ENCODE results near the gene PRPF8. TPM values are rescaled to one million over a fixed set of nuclear protein-coding genes. Genes with fewer than 3 reads are reported as not detected.

Gene PRPF8
- total RNA-seq, 1 donor from 2014 or later: 57.7 TPM

DNA sequence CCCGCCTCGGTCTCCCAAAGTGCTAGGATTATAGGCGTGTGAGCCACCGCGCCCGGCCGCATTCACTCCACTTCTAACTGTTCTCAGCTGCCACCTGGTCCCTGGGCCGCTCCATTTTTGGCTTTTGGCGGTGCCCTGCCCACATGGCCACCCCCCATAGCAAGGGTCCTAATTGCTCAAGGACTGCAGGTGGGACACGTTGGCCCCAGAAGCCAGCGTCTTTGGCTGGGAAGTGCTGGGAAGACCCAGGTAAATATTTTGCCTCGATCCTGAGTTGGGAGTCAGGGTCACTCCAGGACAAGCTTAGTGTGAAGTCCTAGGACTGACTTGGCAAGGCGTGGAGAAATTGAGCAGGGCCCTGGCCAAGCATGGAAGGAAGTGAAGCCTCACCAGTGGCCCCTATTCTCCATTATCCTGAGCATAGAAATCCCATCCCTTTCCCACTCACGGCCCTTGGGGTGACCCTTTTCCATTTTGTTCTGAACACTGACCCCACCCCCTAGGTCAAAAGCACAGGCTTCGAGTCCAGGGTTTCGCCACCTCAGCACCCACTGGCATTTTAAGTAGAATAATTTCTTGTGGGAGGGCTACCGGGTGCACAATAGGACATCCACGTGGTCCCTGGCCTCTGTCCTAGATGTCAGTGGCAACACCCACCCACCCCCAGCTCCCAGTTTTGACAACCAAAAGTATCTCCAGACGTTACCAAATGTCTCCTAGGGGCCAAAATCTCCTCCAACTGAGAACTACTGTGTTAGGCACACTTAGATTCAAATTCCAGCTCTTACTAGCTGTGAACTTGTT, 33.9 kb upstream of the PRPF8 start:
- Histone ChIP-seq H3K27me3 (ENCODE audit: control insufficient read depth, insufficient read depth, low read length) (no peaks in the 10 kb centered on the region), H3K4me3 (ENCODE audit: low read depth, low read length) (no peak overlapping the region), H3K36me3 (ENCODE audit: control insufficient read depth, insufficient read depth, low read length) (peaks cover 11% of the 10 kb centered on the region)
- no peak for FAIRE-seq
- no peak for DNase-seq (ENCODE audit: low read depth)
- no peak for TF ChIP-seq CTCF (IDR thresholded peaks at IDR 0.05; ENCODE audit: insufficient read depth, low read length, severe bottlenecking)

DNA sequence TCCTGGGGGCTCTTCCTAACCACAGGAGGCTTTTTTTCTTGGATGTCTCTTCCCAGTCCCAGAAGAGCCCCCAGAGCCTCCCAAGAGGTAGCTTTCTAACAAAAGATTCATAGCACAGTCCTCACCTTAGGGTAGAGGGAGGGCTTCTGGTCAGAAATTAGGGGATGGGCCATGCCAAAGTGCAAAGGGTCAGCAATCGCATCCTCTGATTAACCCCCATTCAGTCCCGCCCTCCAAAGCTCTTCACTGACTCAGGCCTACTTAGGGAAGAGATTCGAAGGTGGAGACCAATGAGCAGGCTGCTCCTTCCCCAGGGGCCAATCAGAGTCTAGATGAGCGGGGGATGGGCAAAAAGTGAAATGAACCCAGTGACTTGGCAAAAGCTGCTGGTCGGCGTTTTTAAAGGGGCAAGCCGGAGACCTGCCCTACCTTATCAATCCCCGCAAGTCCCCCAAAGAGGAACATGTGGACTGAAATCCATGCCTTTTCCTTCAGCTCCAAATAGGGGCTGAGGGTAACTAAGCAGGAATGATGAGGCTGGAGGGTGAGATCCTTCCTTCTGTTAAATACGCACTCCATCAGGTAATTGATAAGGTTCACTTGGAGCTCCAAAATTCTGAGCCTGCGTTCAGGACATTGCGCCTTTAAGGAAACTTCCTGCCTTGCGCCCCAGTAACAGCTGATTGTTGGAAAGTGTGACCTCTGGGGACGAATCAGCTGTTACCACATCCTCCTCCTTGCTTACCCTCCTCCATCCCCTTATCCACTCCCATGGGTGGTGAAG, 32.4 kb upstream of the PRPF8 start:
- H3K27me3 ChIP-seq (ENCODE audit: control insufficient read depth, insufficient read depth, low read length): no peaks in the 10 kb centered on the region
- TF ChIP-seq CTCF (IDR thresholded peaks at IDR 0.05; ENCODE audit: insufficient read depth, low read length, severe bottlenecking): no peak
- DNase-seq (ENCODE audit: low read depth): peak; percentile 97
- FAIRE-seq: peak; percentile 80
- H3K4me3 ChIP-seq (ENCODE audit: low read depth, low read length): peak overlapping the region; percentile 53
- peaks cover 25% of the 10 kb centered on the region for H3K36me3 ChIP-seq (ENCODE audit: control insufficient read depth, insufficient read depth, low read length)

GRCh38 chr17:1716076-1716911, 31.6 kb upstream of the PRPF8 start:
- peak; percentile 23 for TF ChIP-seq CTCF (IDR thresholded peaks at IDR 0.05; ENCODE audit: insufficient read depth, low read length, severe bottlenecking)
- Histone ChIP-seq H3K4me3 (ENCODE audit: low read depth, low read length) (peak overlapping the region; percentile 87), H3K36me3 (ENCODE audit: control insufficient read depth, insufficient read depth, low read length) (peaks cover 25% of the 10 kb centered on the region), H3K27me3 (ENCODE audit: control insufficient read depth, insufficient read depth, low read length) (no peaks in the 10 kb centered on the region)
- FAIRE-seq (peak; percentile 95), DNase-seq (ENCODE audit: low read depth) (peak; percentile 100)

DNA sequence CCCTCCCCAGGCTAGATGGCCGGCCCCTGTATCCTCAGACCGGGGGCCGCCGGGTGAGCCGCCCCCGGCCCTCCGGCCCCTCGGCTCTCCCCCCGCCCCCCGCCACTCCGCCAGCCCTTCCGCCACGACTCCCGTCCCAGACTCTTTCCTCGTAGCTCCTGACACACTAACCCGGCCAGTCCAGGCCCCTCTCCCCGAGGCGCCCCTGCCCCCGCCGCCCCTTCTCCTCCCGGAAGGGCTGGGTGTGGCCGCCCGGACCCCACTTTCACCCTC, 31.1 kb upstream of the PRPF8 start:
- FAIRE-seq (no peak), DNase-seq (ENCODE audit: low read depth) (no peak)
- Histone ChIP-seq H3K4me3 (ENCODE audit: low read depth, low read length) (peak overlapping the region; percentile 87), H3K27me3 (ENCODE audit: control insufficient read depth, insufficient read depth, low read length) (no peaks in the 10 kb centered on the region), H3K36me3 (ENCODE audit: control insufficient read depth, insufficient read depth, low read length) (peaks cover 25% of the 10 kb centered on the region)
- no peak for TF ChIP-seq CTCF (IDR thresholded peaks at IDR 0.05; ENCODE audit: insufficient read depth, low read length, severe bottlenecking)

DNA sequence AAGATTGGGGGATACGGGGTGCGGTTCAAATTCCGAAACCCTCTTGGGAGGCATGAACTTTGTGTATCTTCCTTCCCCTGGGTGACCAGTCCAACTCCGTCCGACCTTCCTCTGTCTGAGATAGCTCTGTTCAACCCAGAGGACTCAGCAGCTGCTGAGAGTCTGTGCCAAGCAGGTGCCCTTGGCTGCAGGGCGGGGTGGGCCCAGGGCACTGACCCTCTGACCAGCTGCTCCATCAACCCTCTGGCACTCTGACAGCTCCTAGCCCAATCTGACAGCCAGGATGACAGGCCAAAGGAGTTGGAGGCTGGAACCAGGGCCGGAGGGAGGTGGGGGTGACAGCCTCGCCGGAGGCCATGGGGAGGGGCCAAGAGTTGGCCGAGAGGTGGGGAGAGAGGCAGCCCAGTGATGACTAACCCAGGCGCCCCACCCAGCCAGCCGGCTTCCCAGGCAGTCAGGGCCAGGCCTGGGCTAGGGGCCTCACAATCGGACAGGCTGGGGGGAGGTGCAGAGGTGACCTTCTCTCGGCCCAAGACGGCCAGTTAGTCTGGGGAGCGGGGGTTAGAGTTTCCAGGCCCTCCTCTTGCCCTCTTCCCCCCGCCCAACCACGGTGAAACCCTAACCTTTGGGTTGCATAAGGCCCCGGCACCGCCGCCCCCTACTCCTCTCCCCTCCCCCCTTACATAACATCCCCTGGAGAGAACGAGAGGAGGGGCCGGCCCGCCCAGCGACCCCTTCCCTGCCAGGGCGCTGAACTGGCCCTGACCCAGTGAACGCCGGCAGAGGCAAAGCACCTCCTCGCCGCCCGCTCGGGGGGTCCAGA, 30.5 kb upstream of the PRPF8 start:
- no peak for TF ChIP-seq CTCF (IDR thresholded peaks at IDR 0.05; ENCODE audit: insufficient read depth, low read length, severe bottlenecking)
- peak; percentile 76 for DNase-seq (ENCODE audit: low read depth)
- FAIRE-seq: no peak

More for the DNA sequence above, 30.5 kb upstream of the PRPF8 start:
- Histone ChIP-seq H3K4me3 (ENCODE audit: low read depth, low read length) (peak overlapping the region; percentile 87), H3K27me3 (ENCODE audit: control insufficient read depth, insufficient read depth, low read length) (no peaks in the 10 kb centered on the region), H3K36me3 (ENCODE audit: control insufficient read depth, insufficient read depth, low read length) (peaks cover 25% of the 10 kb centered on the region)
